ENCODE measurements around the gene B4GALT6. TPM values are rescaled to one million over a fixed set of nuclear protein-coding genes. Genes with fewer than 3 reads are reported as not detected.
A peak's percentile ranks its signal among the peaks of the same experiment; 100 is the strongest.

The B4GALT6 gene
- total RNA-seq, 1 donor from 2014 or later, result 31.6 TPM

GRCh38 chr18:31647127-31647753 is 37.1 kb downstream of the B4GALT6 start:
- peaks cover 6% of the 10 kb centered on the region for H3K27me3 Mint-ChIP-seq (ENCODE audit: unreplicated experiment)
- no peaks in the 10 kb centered on the region for H3K9me3 Mint-ChIP-seq (ENCODE audit: unreplicated experiment)
- no peak overlapping the region for H3K4me3 Mint-ChIP-seq (ENCODE audit: unreplicated experiment)
- H3K36me3 Mint-ChIP-seq (ENCODE audit: low read depth, unreplicated experiment), result peaks cover 3% of the 10 kb centered on the region
- peaks cover 8% of the 10 kb centered on the region for H3K4me1 Mint-ChIP-seq (ENCODE audit: unreplicated experiment)
- no peak for TF ChIP-seq CTCF (IDR thresholded peaks at IDR 0.05; ENCODE audit: unreplicated experiment)
- no peak overlapping the region for H3K27ac Mint-ChIP-seq (ENCODE audit: unreplicated experiment)
- DNase-seq (ENCODE audit: low spot score), result no peak

DNA sequence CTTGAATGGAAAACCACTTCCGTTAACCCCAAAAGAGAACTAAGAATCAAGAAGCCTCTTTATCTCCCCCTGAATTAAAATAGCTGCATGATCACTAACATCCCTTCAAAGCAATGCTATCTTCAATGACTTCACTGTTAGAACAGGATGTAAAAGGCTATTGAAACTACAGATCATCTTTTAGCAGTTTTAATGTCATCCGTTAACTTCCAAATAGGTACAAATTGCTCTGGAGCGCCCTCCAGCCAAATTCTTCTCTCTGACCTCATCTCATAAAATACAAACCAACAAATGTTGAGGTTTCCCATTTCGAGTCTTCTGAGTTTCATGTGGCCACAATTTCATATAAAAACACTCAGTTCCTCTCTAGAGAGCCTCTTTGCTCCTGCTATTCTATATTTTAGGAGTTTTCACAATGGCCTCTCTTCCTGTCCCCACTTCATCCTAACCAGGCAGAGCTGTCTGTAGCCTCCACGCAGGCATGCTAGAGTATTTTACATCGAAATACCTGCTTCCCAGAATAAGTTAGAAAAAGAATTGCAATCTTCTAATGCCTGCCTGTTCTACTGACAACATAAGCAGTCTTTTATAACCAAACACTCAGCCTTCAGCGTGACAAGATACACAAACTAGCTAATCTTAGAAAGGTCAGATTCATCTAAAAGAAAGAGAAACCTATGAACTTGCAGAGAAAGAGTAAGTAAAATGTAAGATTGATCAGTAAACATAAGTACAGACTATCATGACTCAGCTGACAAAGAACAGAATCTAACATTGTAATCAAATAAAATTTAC is 37.9 kb downstream of the B4GALT6 start:
- no peak overlapping the region for H3K4me3 Mint-ChIP-seq (ENCODE audit: unreplicated experiment)
- H3K27me3 Mint-ChIP-seq (ENCODE audit: unreplicated experiment), result peaks cover 4% of the 10 kb centered on the region
- H3K4me1 Mint-ChIP-seq (ENCODE audit: unreplicated experiment), result peaks cover 8% of the 10 kb centered on the region
- no peak for TF ChIP-seq CTCF (IDR thresholded peaks at IDR 0.05; ENCODE audit: unreplicated experiment)
- no peaks in the 10 kb centered on the region for H3K9me3 Mint-ChIP-seq (ENCODE audit: unreplicated experiment)
- H3K27ac Mint-ChIP-seq (ENCODE audit: unreplicated experiment), result no peak overlapping the region
- DNase-seq (ENCODE audit: low spot score), result no peak
- no peaks in the 10 kb centered on the region for H3K36me3 Mint-ChIP-seq (ENCODE audit: low read depth, unreplicated experiment)

DNA sequence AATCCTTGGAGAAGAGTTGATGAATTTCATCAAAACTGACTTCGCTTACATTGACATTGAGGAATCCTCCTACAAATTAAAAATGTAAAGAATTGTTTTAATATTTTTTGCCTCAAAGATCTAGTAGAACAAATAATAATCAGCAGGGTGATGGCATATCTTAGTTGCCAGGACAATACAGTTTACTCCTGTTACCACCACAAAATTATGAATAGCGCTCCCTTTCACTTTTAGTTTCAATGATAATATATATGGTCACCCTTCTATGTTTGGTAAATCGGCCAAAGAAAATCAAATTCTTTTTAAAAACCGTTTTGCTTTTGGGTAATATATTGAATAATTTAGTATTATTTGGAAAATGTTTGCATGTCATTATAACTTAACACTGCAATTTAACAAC is 39.0 kb downstream of the B4GALT6 start:
- H3K4me3 Mint-ChIP-seq (ENCODE audit: unreplicated experiment), result no peak overlapping the region
- H3K9me3 Mint-ChIP-seq (ENCODE audit: unreplicated experiment), result no peaks in the 10 kb centered on the region
- H3K27me3 Mint-ChIP-seq (ENCODE audit: unreplicated experiment), result no peaks in the 10 kb centered on the region
- H3K27ac Mint-ChIP-seq (ENCODE audit: unreplicated experiment), result no peak overlapping the region
- H3K36me3 Mint-ChIP-seq (ENCODE audit: low read depth, unreplicated experiment), result no peaks in the 10 kb centered on the region
- DNase-seq (ENCODE audit: low spot score), result no peak
- H3K4me1 Mint-ChIP-seq (ENCODE audit: unreplicated experiment), result peaks cover 8% of the 10 kb centered on the region
- TF ChIP-seq CTCF (IDR thresholded peaks at IDR 0.05; ENCODE audit: unreplicated experiment), result no peak

- Mint-ChIP-seq H3K4me1 (ENCODE audit: unreplicated experiment) (peaks cover 8% of the 10 kb centered on the region), H3K27ac (ENCODE audit: unreplicated experiment) (no peak overlapping the region), H3K27me3 (ENCODE audit: unreplicated experiment) (no peaks in the 10 kb centered on the region), H3K9me3 (ENCODE audit: unreplicated experiment) (no peaks in the 10 kb centered on the region), H3K4me3 (ENCODE audit: unreplicated experiment) (no peak overlapping the region), H3K36me3 (ENCODE audit: low read depth, unreplicated experiment) (peaks cover 9% of the 10 kb centered on the region)
- TF ChIP-seq CTCF (IDR thresholded peaks at IDR 0.05; ENCODE audit: unreplicated experiment), result no peak
- DNase-seq (ENCODE audit: low spot score), result no peak
Measured at GRCh38 chr18:31643003-31643402, 41.4 kb downstream of the B4GALT6 start.

GRCh38 chr18:31637445-31637844 is 46.9 kb downstream of the B4GALT6 start:
- H3K27me3 Mint-ChIP-seq (ENCODE audit: unreplicated experiment), result no peaks in the 10 kb centered on the region
- no peak overlapping the region for H3K27ac Mint-ChIP-seq (ENCODE audit: unreplicated experiment)
- no peak for DNase-seq (ENCODE audit: low spot score)
- H3K9me3 Mint-ChIP-seq (ENCODE audit: unreplicated experiment), result no peaks in the 10 kb centered on the region
- H3K36me3 Mint-ChIP-seq (ENCODE audit: low read depth, unreplicated experiment), result peaks cover 21% of the 10 kb centered on the region
- TF ChIP-seq CTCF (IDR thresholded peaks at IDR 0.05; ENCODE audit: unreplicated experiment), result no peak
- peak overlapping the region; percentile 81 for H3K4me3 Mint-ChIP-seq (ENCODE audit: unreplicated experiment)
- peaks cover 14% of the 10 kb centered on the region for H3K4me1 Mint-ChIP-seq (ENCODE audit: unreplicated experiment)
